PC-9 (cell line): ENCODE results near the gene CNTN5.

ENCODE experiments used
- CTCF ChIP-seq: fragments of 200-600 bp; sonication (generic); conservative IDR thresholded peaks from 2 replicates; pipeline ENCODE4 v1.6.1; 2017; ENCODE audit warnings: mixed run types, antibody characterized with exemption, mild to moderate bottlenecking, moderate library complexity
- EZH2 ChIP-seq: fragments of 200-600 bp; sonication (generic); IDR thresholded peaks from 2 replicates; pipeline ENCODE4 v1.8.0; 2017; ENCODE audit warnings: antibody characterized with exemption, low read depth

- no peak for TF ChIP-seq CTCF
- TF ChIP-seq EZH2 = no peak
These were observed 305.1 kb downstream of the CNTN5 start for GRCh38 chr11:99325847-99326246.
